ENCODE measurements around the gene SND1.
A peak's percentile ranks its signal among the peaks of the same experiment; 100 is the strongest.
"Not testable (repeated sequence)": the region's sequence is repeated elsewhere in the genome, so short reads cannot be mapped to it uniquely, and the experiment has no call there.

Gene SND1

DNA sequence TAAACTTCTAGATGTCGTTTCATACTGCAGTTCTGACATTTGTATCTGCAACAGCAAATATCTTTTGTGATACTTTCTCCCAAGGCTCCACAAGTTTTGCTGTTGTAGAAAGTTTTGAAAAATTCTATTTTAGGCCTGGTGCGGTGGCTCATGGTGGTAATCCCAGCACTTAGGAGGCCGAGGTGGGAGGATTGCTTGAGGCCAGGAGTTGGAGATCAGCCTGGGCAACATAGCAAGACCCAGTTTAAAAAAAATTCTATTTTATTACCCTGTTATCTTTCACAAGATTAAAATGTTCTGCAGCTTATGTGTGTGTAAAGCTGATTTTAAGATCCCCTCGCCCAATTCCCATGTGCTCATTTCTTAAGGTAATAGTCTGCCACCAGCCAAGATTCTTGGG, 1.4 kb downstream of the SND1 start:
- DNase-seq: no peak

GRCh38 chr7:127654404-127655394, 2.7 kb downstream of the SND1 start:
- no peak for DNase-seq

DNA sequence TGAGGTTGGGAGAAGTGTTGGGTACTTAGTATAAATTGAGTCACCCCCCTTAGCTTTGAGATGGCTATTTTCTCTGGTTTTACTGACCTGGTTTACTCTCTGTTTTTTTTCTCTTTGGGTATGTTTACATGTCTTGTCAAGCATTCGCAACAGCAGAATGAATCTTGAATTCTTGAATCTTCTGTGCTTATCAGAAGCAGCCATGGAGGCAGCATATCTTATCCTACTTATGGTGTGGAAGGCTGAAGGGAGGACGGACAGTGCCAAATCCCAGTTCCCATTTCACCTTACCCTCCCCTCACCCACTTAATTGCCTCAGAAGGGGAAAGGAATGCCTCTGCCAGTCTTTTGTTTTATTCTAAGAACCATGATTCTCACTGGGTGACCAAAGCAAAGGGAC, 3.7 kb downstream of the SND1 start:
- DNase-seq: no peak

GRCh38 chr7:127657500-127657899, 5.5 kb downstream of the SND1 start:
- no peak for DNase-seq

GRCh38 chr7:127658970-127659630, 7.1 kb downstream of the SND1 start:
- no peak for DNase-seq

- DNase-seq: no peak
These were observed 13.9 kb downstream of the SND1 start for GRCh38 chr7:127665922-127666321.

- DNase-seq: no peak
These were observed 14.6 kb downstream of the SND1 start for GRCh38 chr7:127666602-127667001.

- no peak for DNase-seq
These were observed 15.2 kb downstream of the SND1 start for GRCh38 chr7:127667017-127667670.

DNA sequence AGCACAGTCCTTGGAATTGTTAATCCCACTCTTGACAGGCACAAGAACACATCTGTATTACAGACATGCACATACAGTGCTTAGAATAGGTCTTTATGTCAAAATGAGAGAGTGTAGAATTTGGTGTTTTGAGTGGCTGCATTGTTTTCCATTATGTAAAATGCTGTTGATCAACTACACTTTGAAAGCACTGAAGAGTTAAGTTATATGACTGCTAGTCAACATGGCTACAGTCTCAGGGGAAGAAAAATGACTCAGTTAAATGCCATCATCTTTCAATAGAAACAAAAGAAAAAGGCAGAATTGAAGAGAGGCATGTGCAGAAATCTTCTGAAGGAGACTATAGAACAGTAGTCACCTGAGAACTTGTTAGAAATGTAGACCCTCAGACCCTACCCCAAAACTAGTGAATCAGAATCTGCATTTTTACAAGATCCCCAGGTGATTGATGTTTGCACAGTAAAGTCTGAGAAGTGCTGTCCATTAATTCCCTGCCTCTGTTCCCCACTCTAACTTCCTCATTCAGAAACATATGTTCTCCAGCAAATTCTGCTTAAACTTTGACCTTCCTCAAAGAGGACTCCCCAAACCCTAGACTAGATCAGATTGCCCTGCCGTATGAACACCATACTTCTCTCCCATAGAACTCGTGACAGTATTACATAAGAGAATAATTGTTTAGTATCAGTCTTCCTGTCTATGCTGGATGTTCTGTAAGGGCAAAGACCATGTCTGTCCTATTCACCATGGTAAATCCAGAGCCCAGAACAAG, 16.0 kb downstream of the SND1 start:
- no peak for DNase-seq

DNA sequence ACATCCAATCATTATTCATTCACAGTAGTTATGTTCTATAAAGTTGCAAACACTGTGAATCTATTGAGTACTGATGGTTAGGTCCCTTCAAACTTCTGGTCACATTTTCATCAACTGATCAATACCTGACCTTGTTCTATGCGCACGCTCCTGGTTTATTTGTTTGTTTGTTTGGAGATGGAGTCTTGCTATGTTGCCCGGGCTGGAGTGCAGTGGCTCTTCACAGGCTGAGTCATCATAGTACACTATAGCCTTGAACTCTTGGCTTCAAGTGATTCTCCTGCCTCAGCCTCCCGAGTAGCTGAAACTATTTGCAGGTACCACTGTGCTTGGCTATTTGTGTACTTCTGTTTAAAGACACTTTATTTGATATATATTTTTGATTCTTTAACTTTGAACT, 19.3 kb downstream of the SND1 start:
- no peak for DNase-seq

- no peak for DNase-seq
These were observed 21.9 kb downstream of the SND1 start for GRCh38 chr7:127673902-127674301.

DNA sequence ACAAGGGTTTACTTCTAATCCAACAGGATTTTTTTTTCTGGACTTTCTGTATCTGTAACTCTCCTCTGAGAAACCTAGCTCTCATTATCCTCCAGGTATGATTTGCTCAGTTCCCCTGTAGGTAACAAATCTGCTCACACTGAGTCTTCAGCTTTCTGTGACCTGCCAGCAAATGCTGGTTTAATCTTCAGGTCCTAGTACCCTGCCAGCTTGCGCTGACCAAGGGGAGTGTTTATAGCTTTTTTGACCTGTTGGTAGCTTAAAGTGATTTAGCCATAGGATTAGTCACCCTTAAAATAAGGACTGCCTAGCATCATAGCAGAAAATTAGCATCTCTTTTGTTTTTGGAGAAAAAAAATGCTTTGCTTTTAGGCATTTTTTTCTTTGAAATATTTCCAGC, 22.4 kb downstream of the SND1 start:
- no peak for DNase-seq

DNA sequence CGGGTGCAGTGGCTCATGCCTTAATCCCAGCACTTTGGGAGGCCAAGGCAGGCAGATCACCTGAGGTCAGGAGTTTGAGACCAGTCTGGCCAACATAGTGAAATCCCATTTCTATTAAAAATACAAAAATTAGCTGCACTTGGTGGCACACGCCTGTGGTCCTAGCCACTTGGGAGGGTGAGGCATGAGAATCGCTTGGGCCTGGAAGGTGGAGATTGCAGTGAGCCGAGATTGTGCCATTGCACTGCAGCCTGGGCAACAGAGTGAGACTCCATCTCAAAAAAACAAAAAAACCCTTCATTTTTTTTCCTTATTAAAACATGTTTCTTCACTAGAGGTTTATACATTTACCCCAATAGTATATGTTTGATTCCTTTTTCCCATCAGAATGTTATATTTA, 22.9 kb downstream of the SND1 start:
- not testable (repeated sequence) for DNase-seq

DNA sequence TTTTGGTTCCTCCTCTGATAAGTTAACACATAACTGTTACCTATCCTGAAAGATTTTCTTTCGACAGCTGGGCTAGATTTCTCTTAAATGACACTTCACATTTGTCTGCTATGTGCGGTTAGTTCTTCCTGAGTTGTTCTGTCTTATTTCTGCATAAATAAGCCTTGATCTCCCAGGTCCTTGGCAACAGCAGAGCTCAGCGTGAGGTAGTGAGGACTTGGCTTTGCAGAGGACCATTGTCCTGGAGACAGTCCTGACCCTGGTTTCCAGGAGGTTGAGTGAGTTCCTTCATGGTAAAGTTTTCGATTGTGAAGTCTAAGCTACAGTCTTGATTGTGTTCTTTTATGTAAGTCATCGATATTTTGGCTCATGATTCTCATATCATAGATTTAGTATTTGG, 23.7 kb downstream of the SND1 start:
- DNase-seq: no peak

DNA sequence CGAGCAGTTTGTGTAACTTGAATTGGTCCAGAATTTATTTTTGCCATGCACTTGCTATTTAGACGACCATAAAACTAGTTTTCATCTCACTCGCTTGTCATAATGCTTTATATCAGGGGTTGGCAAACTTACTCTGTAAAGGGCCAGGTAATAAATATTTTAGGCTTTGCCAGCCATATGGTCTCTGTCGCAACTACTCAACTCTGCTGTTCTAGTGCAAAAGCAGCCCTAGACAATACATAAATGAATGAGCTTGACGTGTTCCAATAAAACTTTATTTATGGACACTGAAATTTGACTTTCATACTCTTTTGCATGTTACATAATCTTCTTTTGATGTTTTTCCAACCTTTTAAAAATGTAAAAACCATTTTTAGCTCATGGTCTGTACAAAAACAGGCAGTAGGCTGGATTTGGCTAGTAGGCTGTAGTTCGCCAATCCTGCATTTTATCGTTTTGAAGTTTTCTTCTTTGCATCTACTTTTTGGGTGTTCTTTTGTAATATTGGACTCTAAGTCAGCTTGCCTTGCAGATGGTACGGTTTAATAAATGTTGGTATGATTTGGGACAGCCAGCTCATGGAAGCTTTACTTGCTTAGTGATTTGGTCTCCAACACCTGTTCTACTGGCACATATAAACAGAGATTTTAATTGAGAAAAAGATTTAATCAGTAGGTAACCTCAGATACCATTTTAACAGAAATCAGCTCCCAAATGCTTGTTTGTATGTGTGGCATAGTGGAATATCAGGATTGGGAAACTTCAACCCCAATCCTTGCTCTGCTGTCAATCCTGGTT, 25.6 kb downstream of the SND1 start:
- no peak for DNase-seq

GRCh38 chr7:127678337-127678736, 26.3 kb downstream of the SND1 start:
- no peak for DNase-seq

- DNase-seq: no peak
These were observed 27.0 kb downstream of the SND1 start for GRCh38 chr7:127678947-127679346.

- DNase-seq: no peak
These were observed 29.0 kb downstream of the SND1 start for GRCh38 chr7:127680983-127681382.

- no peak for DNase-seq
These were observed 30.1 kb downstream of the SND1 start for GRCh38 chr7:127682140-127682539.

DNA sequence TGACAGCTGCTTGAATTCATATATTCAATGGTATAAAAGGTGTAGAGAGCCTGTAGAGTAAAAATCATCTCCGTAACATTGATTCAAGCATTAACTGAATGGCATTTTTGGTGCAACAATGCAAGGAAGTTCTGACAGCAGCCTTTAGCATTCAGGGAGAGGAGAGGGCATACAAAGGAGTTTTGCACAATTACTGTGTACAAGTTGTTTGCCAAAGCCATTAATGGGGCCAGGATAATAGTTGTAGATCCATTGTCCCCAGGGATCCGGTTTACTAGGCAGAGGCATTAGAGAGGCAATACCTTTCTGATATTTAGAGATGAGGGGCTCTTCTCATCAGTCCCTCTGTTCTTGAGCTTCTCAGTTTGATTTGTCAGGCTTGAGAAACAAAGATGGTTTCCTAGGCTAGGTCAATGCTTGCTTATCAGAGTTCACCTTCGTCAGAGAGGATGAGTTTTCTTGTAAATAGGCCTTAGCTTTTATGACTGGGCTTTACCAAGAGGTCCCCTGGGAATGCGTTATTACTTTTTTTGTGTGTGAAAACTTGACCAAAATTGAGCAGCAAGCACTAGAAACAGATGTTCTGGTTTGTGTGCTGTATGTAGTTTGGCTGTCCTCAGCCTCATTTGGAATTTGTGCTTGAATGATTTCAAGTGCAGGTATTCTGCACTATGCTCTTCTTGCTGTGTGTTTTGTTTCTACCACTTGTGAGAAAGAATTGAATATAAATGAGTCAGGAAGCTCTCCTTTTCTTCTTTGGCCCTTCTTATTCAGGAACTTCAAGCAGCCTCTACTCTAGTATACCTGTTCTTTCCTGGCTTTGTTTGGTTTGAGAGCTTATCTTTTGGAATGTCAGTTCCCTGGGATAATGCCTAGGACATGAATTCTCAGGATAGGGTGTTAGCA, 32.0 kb downstream of the SND1 start:
- peak; percentile 43 for DNase-seq

DNA sequence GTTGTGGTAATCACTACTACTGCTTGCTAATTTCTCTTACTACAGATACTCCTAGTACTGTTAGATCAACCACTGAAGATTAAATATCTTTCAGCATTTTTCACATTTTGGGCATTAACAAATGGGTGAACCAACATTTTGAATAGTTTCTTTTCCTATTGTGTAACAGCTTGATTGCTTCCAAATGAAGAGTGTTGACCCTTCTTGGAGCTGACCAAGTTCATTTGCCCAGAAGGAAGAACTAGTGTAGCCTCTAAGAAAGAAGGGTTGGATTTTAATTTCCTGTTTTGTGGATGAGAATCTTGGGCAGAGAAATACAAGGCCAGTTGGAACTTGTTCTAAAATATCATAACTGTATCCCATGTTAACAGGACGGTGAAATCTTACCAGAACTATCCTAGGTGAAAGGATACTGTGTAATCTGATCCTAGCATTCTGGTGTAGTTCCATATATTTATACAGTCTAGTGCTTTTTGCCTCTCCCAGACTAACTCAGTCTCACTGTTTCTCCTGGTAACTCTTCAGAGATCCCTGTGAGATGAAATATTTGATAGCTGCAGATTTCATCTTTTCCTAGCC, 37.3 kb downstream of the SND1 start:
- no peak for DNase-seq

Measured in NCI-H748 treated with DMSO at 0.1 percent for 48 hours (cell line).